BLaER1 (cell line): ENCODE data around the gene RXYLT1.

Experiments used
- H3K27ac ChIP-seq: shearing (Covaris generic); formaldehyde crosslinking; 2 replicates; pipeline ENCODE4 v1.8.1; 2022
- H3K27me3 ChIP-seq: shearing (Covaris generic); formaldehyde crosslinking; 2 replicates; pipeline ENCODE4 v1.8.1; 2022
- H3K36me3 ChIP-seq: shearing (Covaris generic); formaldehyde crosslinking; 2 replicates; pipeline ENCODE4 v1.8.1; 2022
- H3K4me1 ChIP-seq: shearing (Covaris generic); formaldehyde crosslinking; 2 replicates; pipeline ENCODE4 v1.8.1; 2022
- H3K4me2 ChIP-seq: shearing (Covaris generic); formaldehyde crosslinking; 2 replicates; pipeline ENCODE4 v1.8.1; 2022
- H3K4me3 ChIP-seq: shearing (Covaris generic); formaldehyde crosslinking; 2 replicates; pipeline ENCODE4 v1.8.1; 2022
- H3K9ac ChIP-seq: shearing (Covaris generic); formaldehyde crosslinking; 2 replicates; pipeline ENCODE4 v1.8.1; 2022
- H3K9me3 ChIP-seq: shearing (Covaris generic); formaldehyde crosslinking; 2 replicates; pipeline ENCODE4 v1.8.1; 2022
- H4K20me1 ChIP-seq: shearing (Covaris generic); formaldehyde crosslinking; 2 replicates; pipeline ENCODE4 v1.8.1; 2022
- Cebpa-rat ChIP-seq: shearing (Covaris generic); IDR thresholded peaks from 2 replicates; pipeline ENCODE4 v1.8.1; 2022

The RXYLT1 gene

GRCh38 chr12:63816031-63816430 is 36.3 kb downstream of the RXYLT1 start:
- H3K9me3 ChIP-seq, result peaks cover 9% of the 10 kb centered on the region; the same call in 1 of the 2 replicates
- no peak for TF ChIP-seq Cebpa-rat
- no peak overlapping the region for H3K9ac ChIP-seq
- no peak overlapping the region for H3K4me2 ChIP-seq
- no peaks in the 10 kb centered on the region for H3K4me1 ChIP-seq
- no peaks in the 10 kb centered on the region for H3K36me3 ChIP-seq
- no peak overlapping the region for H3K27ac ChIP-seq
- no peaks in the 10 kb centered on the region for H4K20me1 ChIP-seq
- H3K27me3 ChIP-seq, result no peaks in the 10 kb centered on the region
- no peak overlapping the region for H3K4me3 ChIP-seq

- Histone ChIP-seq H3K9me3 (peaks cover 9% of the 10 kb centered on the region; the same call in 1 of the 2 replicates), H3K9ac (no peak overlapping the region), H3K4me2 (no peak overlapping the region), H3K4me3 (no peak overlapping the region), H3K27ac (no peak overlapping the region), H4K20me1 (no peaks in the 10 kb centered on the region), H3K36me3 (no peaks in the 10 kb centered on the region), H3K4me1 (no peaks in the 10 kb centered on the region), H3K27me3 (no peaks in the 10 kb centered on the region)
- TF ChIP-seq Cebpa-rat, result no peak
Observed at GRCh38 chr12:63820427-63820826, 40.7 kb downstream of the RXYLT1 start.

GRCh38 chr12:63821781-63822251 is 42.1 kb downstream of the RXYLT1 start:
- Histone ChIP-seq H3K4me1 (no peaks in the 10 kb centered on the region), H3K4me3 (no peak overlapping the region), H3K36me3 (no peaks in the 10 kb centered on the region), H4K20me1 (no peaks in the 10 kb centered on the region), H3K27ac (no peak overlapping the region), H3K9me3 (peaks cover 9% of the 10 kb centered on the region; the same call in 1 of the 2 replicates), H3K27me3 (no peaks in the 10 kb centered on the region), H3K9ac (no peak overlapping the region), H3K4me2 (no peak overlapping the region)
- no peak for TF ChIP-seq Cebpa-rat

GRCh38 chr12:63822352-63822751 is 42.6 kb downstream of the RXYLT1 start:
- Histone ChIP-seq H3K4me2 (no peak overlapping the region), H3K36me3 (no peaks in the 10 kb centered on the region), H3K4me1 (no peaks in the 10 kb centered on the region), H3K9ac (no peak overlapping the region), H3K9me3 (peaks cover 9% of the 10 kb centered on the region; the same call in 1 of the 2 replicates), H3K27ac (no peak overlapping the region), H3K27me3 (no peaks in the 10 kb centered on the region), H4K20me1 (no peaks in the 10 kb centered on the region), H3K4me3 (no peak overlapping the region)
- no peak for TF ChIP-seq Cebpa-rat

GRCh38 chr12:63823040-63823439 is 43.3 kb downstream of the RXYLT1 start:
- Histone ChIP-seq H3K4me1 (no peaks in the 10 kb centered on the region), H3K4me2 (no peak overlapping the region), H3K9ac (no peak overlapping the region), H3K36me3 (no peaks in the 10 kb centered on the region), H4K20me1 (no peaks in the 10 kb centered on the region), H3K27me3 (no peaks in the 10 kb centered on the region), H3K27ac (no peak overlapping the region), H3K4me3 (no peak overlapping the region), H3K9me3 (peaks cover 6% of the 10 kb centered on the region; the same call in 1 of the 2 replicates)
- TF ChIP-seq Cebpa-rat, result no peak

GRCh38 chr12:63826006-63826585 is 46.4 kb downstream of the RXYLT1 start:
- Histone ChIP-seq H3K4me2 (no peak overlapping the region), H4K20me1 (no peaks in the 10 kb centered on the region), H3K27me3 (no peaks in the 10 kb centered on the region), H3K4me3 (no peak overlapping the region), H3K4me1 (no peaks in the 10 kb centered on the region), H3K27ac (no peak overlapping the region), H3K36me3 (no peaks in the 10 kb centered on the region), H3K9me3 (peaks cover 17% of the 10 kb centered on the region), H3K9ac (no peak overlapping the region)
- TF ChIP-seq Cebpa-rat, result no peak

GRCh38 chr12:63828867-63829266 is 49.2 kb downstream of the RXYLT1 start:
- no peak for TF ChIP-seq Cebpa-rat
- Histone ChIP-seq H3K9me3 (peaks cover 17% of the 10 kb centered on the region), H3K4me1 (no peaks in the 10 kb centered on the region), H3K27ac (no peak overlapping the region), H3K4me3 (no peak overlapping the region), H3K36me3 (no peaks in the 10 kb centered on the region), H3K9ac (no peak overlapping the region), H4K20me1 (no peaks in the 10 kb centered on the region), H3K4me2 (no peak overlapping the region), H3K27me3 (no peaks in the 10 kb centered on the region)

GRCh38 chr12:63836046-63836445 is 56.3 kb downstream of the RXYLT1 start:
- no peak for TF ChIP-seq Cebpa-rat
- no peaks in the 10 kb centered on the region for H3K27me3 ChIP-seq
- H3K4me3 ChIP-seq, result no peak overlapping the region
- no peak overlapping the region for H3K27ac ChIP-seq
- H3K36me3 ChIP-seq, result no peaks in the 10 kb centered on the region
- no peak overlapping the region for H3K4me2 ChIP-seq
- no peaks in the 10 kb centered on the region for H4K20me1 ChIP-seq
- H3K9me3 ChIP-seq, result no peaks in the 10 kb centered on the region
- H3K4me1 ChIP-seq, result no peaks in the 10 kb centered on the region
- no peak overlapping the region for H3K9ac ChIP-seq

- H3K27me3 ChIP-seq, result no peaks in the 10 kb centered on the region
- H3K4me3 ChIP-seq, result no peak overlapping the region
- no peaks in the 10 kb centered on the region for H3K4me1 ChIP-seq
- TF ChIP-seq Cebpa-rat, result no peak
- no peak overlapping the region for H3K27ac ChIP-seq
- H3K36me3 ChIP-seq, result no peaks in the 10 kb centered on the region
- H3K4me2 ChIP-seq, result no peak overlapping the region
- H3K9me3 ChIP-seq, result no peaks in the 10 kb centered on the region
- no peaks in the 10 kb centered on the region for H4K20me1 ChIP-seq
- no peak overlapping the region for H3K9ac ChIP-seq
Observed at GRCh38 chr12:63836936-63837335, 57.2 kb downstream of the RXYLT1 start.

- Histone ChIP-seq H3K27ac (no peak overlapping the region), H3K4me1 (0 out of 2 replicates have a peak, but pooled peaks cover 3% of the 10 kb centered on the region), H3K9me3 (no peaks in the 10 kb centered on the region), H3K27me3 (no peaks in the 10 kb centered on the region), H4K20me1 (no peaks in the 10 kb centered on the region), H3K36me3 (no peaks in the 10 kb centered on the region), H3K4me3 (no peak overlapping the region), H3K4me2 (no peak overlapping the region), H3K9ac (no peak overlapping the region)
- TF ChIP-seq Cebpa-rat, result no peak
Observed at GRCh38 chr12:63838411-63838810, 58.7 kb downstream of the RXYLT1 start.

- Histone ChIP-seq H3K4me3 (no peak overlapping the region), H3K4me2 (no peak overlapping the region), H4K20me1 (no peaks in the 10 kb centered on the region), H3K27me3 (no peaks in the 10 kb centered on the region), H3K4me1 (peaks cover 12% of the 10 kb centered on the region), H3K27ac (no peak overlapping the region), H3K36me3 (no peaks in the 10 kb centered on the region), H3K9me3 (no peaks in the 10 kb centered on the region), H3K9ac (no peak overlapping the region)
- TF ChIP-seq Cebpa-rat, result no peak
Observed at GRCh38 chr12:63841011-63841410, 61.3 kb downstream of the RXYLT1 start.
